Measurements from ENCODE around the gene CLASRP.

- no peak for TF ChIP-seq CTCF (IDR thresholded peaks at IDR 0.05)
- no peak for TF ChIP-seq POLR2AphosphoS5 (IDR thresholded peaks at IDR 0.05)
Observed at GRCh38 chr19:45063851-45064801, 25.3 kb downstream of the CLASRP start.

Measured in breast epithelium (tissue), 3 donors.